Measurements from ENCODE around the gene ATP2C1.

- peak; percentile 60 for TF ChIP-seq CTCF (IDR thresholded peaks at IDR 0.05; ENCODE audit: poor library complexity)
- TF ChIP-seq EZH2 (IDR thresholded peaks at IDR 0.05; ENCODE audit: borderline replicate concordance) = no peak
These were observed 139.7 kb downstream of the ATP2C1 start for GRCh38 chr3:131033480-131034080.

Data from hepatocyte (in vitro differentiated cells).